Thymus (tissue), 11 donors: ENCODE data around the gene INSRR. TPM values are rescaled to one million over a fixed set of nuclear protein-coding genes. Genes with fewer than 3 reads are reported as not detected.

ENCODE experiments used
- DNase-seq, 9 donors: peaks; one replicate each; pipeline ENCODE4 v3.0.0-alpha.2; 2013; ENCODE audit warnings: low spot score in 9 of 9, low read depth in 6 of 9, missing footprints in 1 of 9
- H3K27ac ChIP-seq, 2 donors: one replicate each; pipeline ENCODE4 v1.5.1; 2013; ENCODE audit warnings: control low read depth in 1 of 2, low read depth in 1 of 2, low read length in 1 of 2, mild to moderate bottlenecking in 1 of 2, moderate library complexity in 1 of 2
- H3K27me3 ChIP-seq, 2 donors: one replicate each; pipeline ENCODE4 v1.5.1; 2013; ENCODE audit warnings: low read length in 1 of 2; ENCODE audit not compliant: control insufficient read depth in 2 of 2, insufficient read depth in 1 of 2
- H3K36me3 ChIP-seq, 2 donors: one replicate each; pipeline ENCODE4 v1.5.1; 2013; ENCODE audit warnings: low read length in 1 of 2, mild to moderate bottlenecking in 1 of 2, moderate library complexity in 1 of 2; ENCODE audit not compliant: control insufficient read depth in 2 of 2, insufficient read depth in 2 of 2
- H3K4me1 ChIP-seq, 2 donors: one replicate each; pipeline ENCODE4 v1.5.1; 2013; ENCODE audit warnings: low read length in 2 of 2; ENCODE audit not compliant: control insufficient read depth in 2 of 2, insufficient read depth in 2 of 2
- H3K4me3 ChIP-seq, 2 donors: one replicate each; pipeline ENCODE4 v1.5.1; 2013; ENCODE audit warnings: low read length in 2 of 2, control low read depth in 1 of 2, mild to moderate bottlenecking in 1 of 2
- H3K9me3 ChIP-seq, 2 donors: one replicate each; pipeline ENCODE4 v1.5.1; 2013; ENCODE audit warnings: low read length in 1 of 2, mild to moderate bottlenecking in 1 of 2; ENCODE audit not compliant: control insufficient read depth in 2 of 2, insufficient read depth in 1 of 2
- WGBS: extraction: QIAGEN DNeasy Blood & Tissue Kit; methylation state at CpG from one replicate; pipeline ENCODE4 v1.1.7; 2013; 5-methylcytosine and 5-hydroxymethylcytosine counted together
- polyA plus RNA-seq: library from polyadenylated mRNA; stranded (reverse); fragments of 200-250 nt; gene quantifications from one replicate; pipeline ENCODE4 v1.2.3, GENCODE V29; 2013
- total RNA-seq: library from RNA; stranded (reverse); fragments of 120-200 nt; gene quantifications from one replicate; pipeline ENCODE4 v1.2.4, GENCODE V29; 2013
- donor health status: healthy.

INSRR gene
- total and polyA plus RNA-seq, 2 donors: 0.33 to 0.43 TPM

DNA sequence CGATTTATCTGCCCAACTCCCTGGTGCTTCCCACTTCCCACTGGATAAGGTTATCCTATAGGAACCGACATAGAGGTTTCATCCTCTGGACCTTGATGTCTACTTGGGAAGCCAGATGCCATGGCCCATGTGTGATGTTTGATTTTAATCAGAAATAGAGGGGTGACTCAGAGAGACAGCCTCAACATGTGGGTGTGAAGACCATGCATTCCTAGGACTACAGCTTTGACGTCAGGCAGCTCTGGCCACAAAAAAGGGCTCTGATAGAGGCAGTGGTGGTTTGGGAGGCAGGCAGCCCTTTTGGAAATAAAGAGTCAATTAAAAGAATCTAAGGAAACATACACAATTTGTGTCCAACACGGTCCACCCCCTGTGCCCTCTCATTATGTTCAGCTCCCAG is 37.1 kb downstream of the INSRR start:
- DNase-seq: no peak
- Histone ChIP-seq H3K9me3 (no peaks in the 10 kb centered on the region), H3K36me3 (no peaks in the 10 kb centered on the region), H3K4me1 (peaks cover 3 to 7% of the 10 kb centered on the region in 2 donors), H3K27ac (no peak overlapping the region), H3K27me3 (peaks cover 0 to 6% of the 10 kb centered on the region in 2 donors), H3K4me3 (no peak overlapping the region)
- WGBS: 77% methylated on average over 4 of the region's 4 CpGs

DNA sequence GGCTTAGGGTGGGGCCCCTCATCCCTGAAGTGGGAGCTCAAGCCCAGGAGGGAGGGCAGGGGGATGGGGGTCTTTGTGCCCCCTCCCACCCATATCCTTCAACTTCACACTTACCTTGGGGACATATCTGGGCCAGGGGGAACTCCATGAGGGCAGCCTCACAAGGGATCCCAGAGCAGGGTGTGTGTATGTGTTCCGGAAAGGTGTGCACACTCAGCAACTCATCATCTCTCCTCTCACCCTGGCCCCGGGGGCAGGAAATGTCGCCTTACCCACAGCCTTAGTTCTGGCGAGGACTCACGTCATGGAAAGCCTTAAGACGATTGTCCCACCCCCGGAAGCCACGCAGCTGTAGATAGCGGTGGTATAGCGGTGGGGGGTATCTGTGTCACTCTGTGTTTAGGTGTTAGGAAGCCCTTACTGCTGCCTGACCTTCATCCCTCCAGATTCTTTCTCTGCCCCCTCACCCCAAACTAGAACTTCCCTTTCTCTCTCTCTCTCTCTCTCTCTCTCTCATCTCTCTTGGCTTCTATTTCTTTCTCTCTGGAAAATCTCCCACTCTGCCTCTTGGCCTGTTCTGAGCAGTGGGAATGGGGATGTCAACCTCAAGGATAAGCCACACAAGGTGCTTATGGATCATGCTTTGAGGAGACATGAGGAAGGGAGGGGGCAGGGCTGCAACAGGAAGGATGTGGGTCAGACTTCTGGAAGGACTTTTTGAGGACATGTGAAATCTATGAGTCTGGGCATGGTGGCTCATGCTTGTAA is 42.2 kb downstream of the INSRR start, which contains the start of gene SH2D2A:
TSS of gene SH2D2A (minus strand) at position 288 of the 768 bp plus-strand sequence. CDS start at position 148, 140 bp downstream.
- DNase-seq: peak; percentile 84 to 99 (median 97)
- Histone ChIP-seq H3K27me3 (no peaks in the 10 kb centered on the region), H3K9me3 (no peaks in the 10 kb centered on the region), H3K4me1 (peaks cover 29 to 47% of the 10 kb centered on the region in 2 donors), H3K4me3 (peak within 1 kb of the TSS; percentile 64 to 71), H3K36me3 (peaks cover 13 to 14% of the 10 kb centered on the region in 2 donors), H3K27ac (peak within 1 kb of the TSS; percentile 93 to 98)
- WGBS: 1% methylated on average over 10 of the region's 10 CpGs

DNA sequence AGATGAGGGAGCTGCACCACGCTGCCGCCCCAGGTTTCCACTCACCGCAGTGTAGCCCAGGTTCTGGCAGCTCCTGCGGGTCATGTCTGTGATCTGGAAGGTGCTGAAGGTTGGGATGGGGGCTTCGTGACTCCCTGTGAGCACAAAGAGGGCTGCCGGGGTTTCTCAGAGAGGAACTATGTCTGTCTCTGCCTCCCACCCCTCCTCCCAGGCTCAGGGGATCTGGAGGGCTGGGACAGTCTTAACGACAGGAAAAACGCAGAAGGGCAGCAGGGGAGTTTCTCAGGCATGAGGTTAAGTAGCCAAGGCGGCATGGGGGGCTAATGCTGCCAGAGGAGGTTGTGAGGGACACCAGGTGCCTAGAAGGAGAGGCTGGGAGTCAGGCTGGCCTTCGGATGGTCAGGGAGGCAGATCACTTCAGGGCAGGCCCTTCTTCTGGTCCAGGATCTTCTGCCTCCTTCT is 42.9 kb downstream of the INSRR start:
- H3K27me3 ChIP-seq: no peaks in the 10 kb centered on the region
- WGBS: 81% methylated on average over 10 of the region's 10 CpGs
- H3K4me1 ChIP-seq: peaks cover 29 to 51% of the 10 kb centered on the region in 2 donors
- H3K9me3 ChIP-seq: no peaks in the 10 kb centered on the region
- peaks cover 17 to 19% of the 10 kb centered on the region in 2 donors for H3K36me3 ChIP-seq
- peak overlapping the region; percentile 93 to 98 for H3K27ac ChIP-seq
- peak overlapping the region; percentile 64 to 71 for H3K4me3 ChIP-seq
- DNase-seq: no peak

DNA sequence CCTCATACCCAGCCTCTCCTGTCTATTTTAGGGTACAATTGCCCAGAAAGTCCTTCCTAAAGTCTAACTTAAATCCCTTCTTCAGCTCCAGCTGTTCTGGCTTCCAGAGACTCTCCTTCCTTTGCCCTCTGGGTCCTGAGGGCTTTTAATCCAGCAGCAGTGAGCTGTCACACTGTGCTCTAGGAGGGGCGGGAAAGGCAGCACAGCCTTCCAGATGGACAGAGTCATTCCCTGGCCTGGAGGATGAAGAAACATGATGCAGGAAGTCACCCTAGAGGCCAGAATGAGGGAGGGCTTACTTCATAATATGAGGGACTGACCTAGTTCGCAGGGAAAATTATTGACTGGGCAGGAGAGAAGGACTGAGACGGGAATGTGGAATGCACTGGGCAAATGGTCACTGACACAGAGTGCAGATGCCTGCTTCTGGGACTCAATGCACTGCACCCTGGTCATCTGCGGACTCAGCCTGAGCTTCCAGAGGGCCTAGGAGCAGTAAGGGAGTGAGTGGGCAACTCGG is 43.5 kb downstream of the INSRR start:
- H3K27ac ChIP-seq: peak overlapping the region; percentile 36 to 98

DNA sequence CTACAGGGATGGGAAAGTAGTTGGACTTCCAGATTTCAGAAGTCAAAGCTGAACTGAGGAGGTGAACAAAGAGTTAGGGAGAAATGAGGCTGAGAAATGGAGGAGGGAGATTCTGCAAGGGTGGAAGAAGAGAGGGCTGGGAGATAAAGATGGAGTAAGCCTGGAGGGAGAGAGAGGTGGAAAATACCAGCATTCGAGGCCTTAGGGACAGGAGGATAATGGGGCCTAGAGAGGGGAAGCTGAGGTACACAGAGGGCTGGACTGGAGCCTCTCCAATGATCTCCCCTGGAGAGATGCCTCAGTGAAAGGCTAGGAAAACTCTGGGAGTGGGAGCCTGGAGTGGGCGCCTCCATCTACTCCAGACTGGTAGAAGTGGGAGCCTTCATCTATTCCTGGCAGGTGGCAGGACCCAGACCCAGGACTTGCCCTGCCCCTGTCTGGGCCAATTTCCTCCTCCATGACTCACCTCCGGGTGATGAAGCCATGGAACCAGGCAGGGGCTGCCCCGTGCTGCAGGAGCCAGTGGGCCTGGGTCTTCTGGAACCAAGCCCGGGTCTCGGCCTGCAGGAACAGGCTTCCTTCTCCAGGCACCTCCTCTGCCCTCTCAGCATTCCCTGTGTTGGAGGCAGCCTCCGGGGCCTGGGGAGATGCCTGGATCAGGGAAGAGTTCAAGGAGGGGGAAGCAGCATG is 44.2 kb downstream of the INSRR start:
- Histone ChIP-seq H3K27ac (peak overlapping the region in 1 of 2 donors; percentile 36), H3K4me3 (peak overlapping the region; percentile 51 to 64), H3K9me3 (no peaks in the 10 kb centered on the region), H3K36me3 (peaks cover 17 to 25% of the 10 kb centered on the region in 2 donors), H3K4me1 (peaks cover 29 to 51% of the 10 kb centered on the region in 2 donors), H3K27me3 (no peaks in the 10 kb centered on the region)
- DNase-seq: no peak
- WGBS: 97% methylated on average over 7 of the region's 7 CpGs

More for the DNA sequence above, 43.5 kb downstream of the INSRR start:
- H3K9me3 ChIP-seq: no peaks in the 10 kb centered on the region
- H3K4me1 ChIP-seq: peaks cover 29 to 51% of the 10 kb centered on the region in 2 donors
- H3K27me3 ChIP-seq: no peaks in the 10 kb centered on the region
- peaks cover 17 to 23% of the 10 kb centered on the region in 2 donors for H3K36me3 ChIP-seq
- H3K4me3 ChIP-seq: peak overlapping the region; percentile 64 to 71
- 91% methylated on average over 5 of the region's 5 CpGs for WGBS
- no peak for DNase-seq

DNA sequence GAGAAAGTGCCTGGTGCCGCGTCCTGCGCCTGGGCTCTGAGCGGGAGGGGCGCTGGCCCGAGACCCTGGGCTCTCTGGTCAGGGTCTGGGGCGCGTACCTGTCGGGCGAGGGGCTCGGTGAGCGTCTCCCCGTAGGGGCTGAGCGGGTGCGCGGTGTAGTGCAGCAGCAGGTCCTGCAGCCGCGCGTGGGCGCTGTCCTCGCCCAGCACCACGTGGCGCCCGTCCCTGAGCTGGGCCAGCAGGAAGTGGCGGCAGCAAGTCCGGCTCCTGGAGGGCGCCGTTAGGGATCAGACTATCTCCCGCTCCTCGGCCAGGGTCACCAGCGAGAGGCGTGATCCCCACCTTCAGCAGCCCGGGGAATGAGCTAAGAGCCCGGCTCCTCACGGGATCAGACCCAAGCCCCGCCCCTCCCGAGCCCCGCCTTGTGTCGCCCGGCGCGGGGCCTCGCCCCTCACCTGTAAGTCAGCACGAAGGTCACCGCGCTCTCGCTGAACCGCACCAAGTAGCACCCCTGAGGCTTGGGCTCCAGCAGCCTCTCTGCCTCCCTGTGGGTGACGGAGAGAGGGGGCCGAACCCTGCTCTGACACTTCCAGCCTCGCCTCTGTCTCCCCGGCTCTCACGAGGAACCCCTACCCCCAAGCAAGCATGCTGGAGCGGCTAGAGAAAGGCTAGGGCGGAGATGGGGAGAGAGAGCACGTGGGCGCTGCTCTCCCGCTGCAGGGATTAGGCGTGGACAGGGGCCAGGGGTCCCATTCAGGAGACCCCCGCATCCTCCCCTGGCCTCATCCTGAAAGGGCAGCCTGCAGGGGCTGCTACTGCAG is 45.0 kb downstream of the INSRR start:
- Histone ChIP-seq H3K27ac (no peak overlapping the region), H3K9me3 (no peaks in the 10 kb centered on the region), H3K36me3 (peaks cover 25 to 28% of the 10 kb centered on the region in 2 donors), H3K4me1 (peaks cover 29 to 51% of the 10 kb centered on the region in 2 donors), H3K27me3 (no peaks in the 10 kb centered on the region), H3K4me3 (peak overlapping the region; percentile 51 to 64)
- DNase-seq: peak in 6 of 9 donors; percentile 22 to 70 (median 47)
- 15% methylated on average over 60 of the region's 60 CpGs for WGBS

DNA sequence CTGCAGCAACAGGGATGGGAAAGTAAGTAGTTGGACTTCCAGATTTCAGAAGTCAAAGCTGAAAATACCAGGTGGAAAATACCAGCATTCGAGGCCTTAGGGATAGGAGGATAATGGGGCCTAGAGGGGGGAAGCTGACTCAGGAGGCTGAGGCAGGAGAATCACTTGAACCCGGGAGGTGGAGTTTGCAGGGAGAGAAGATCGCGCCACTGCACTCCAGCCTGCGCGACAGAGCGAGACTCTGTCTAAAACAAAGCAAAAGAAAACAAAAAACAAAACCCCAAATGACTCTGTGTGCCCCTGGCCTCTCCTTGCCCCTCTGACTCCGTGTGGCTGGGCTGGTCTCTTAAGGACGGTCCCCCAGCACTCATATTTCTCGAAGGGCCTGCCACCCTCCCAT is 45.6 kb downstream of the INSRR start:
- 70% methylated on average over 10 of the region's 10 CpGs for WGBS
- peak overlapping the region; percentile 51 to 64 for H3K4me3 ChIP-seq
- H3K27ac ChIP-seq: no peak overlapping the region
- peaks cover 29 to 31% of the 10 kb centered on the region in 2 donors for H3K36me3 ChIP-seq
- no peaks in the 10 kb centered on the region for H3K27me3 ChIP-seq
- DNase-seq: no peak
- H3K4me1 ChIP-seq: peaks cover 29 to 51% of the 10 kb centered on the region in 2 donors
- no peaks in the 10 kb centered on the region for H3K9me3 ChIP-seq

DNA sequence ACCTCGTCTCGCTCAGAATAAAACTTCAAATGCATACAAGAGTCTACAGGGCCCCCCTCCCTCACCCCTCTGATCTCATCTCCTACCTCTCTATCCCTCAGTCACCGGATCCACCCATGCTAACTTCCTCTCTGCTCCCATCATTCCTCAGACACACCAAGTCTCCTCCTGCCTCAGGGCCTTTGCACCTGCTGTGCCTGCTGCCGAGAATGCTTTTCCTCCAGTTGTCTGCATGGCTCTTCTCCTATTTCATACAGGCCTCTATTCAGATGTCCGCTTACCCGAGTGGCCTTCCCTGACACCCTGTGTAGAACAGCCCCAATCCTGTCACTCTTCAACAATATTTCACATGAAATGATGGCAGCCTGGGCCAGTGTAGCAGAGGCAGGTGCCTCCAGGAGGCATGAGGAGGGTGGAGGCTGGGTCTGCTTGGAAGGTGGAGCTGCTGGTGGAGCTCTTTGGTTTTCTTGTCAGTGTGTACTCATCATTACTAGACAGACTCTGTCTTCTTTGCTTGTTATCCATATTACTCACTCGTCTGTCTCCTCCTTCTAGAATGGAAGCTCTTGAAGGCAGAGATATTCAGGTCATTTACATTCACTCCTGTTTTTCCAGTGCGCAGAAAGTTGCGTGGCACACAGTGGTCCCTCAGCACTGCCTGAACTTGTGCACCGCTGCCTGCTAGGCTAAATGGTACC is 46.5 kb downstream of the INSRR start:
- WGBS: 98% methylated on average over 10 of the region's 10 CpGs

More for the DNA sequence above, 46.5 kb downstream of the INSRR start:
- no peak for DNase-seq
- Histone ChIP-seq H3K27me3 (no peaks in the 10 kb centered on the region), H3K4me1 (peaks cover 29 to 58% of the 10 kb centered on the region in 2 donors), H3K4me3 (no peak overlapping the region), H3K9me3 (no peaks in the 10 kb centered on the region), H3K36me3 (peaks cover 38% of the 10 kb centered on the region in 2 donors), H3K27ac (no peak overlapping the region)
